ENCODE data around the gene MYL7.
A peak's percentile ranks its signal among the peaks of the same experiment; 100 is the strongest.

MYL7 gene

GRCh38 chr7:44112231-44112996 is 28.7 kb downstream of the MYL7 start:
- DNase-seq (ENCODE audit: low read depth), result no peak

- DNase-seq (ENCODE audit: low read depth), result no peak
Measured at GRCh38 chr7:44111761-44112160, 29.4 kb downstream of the MYL7 start.

GRCh38 chr7:44110719-44111635 is 30.2 kb downstream of the MYL7 start:
- DNase-seq (ENCODE audit: low read depth), result no peak

- DNase-seq (ENCODE audit: low read depth), result no peak
Measured at GRCh38 chr7:44109991-44110390, 31.1 kb downstream of the MYL7 start.

GRCh38 chr7:44108768-44109750 is 32.1 kb downstream of the MYL7 start:
- no peak for DNase-seq (ENCODE audit: low read depth)

GRCh38 chr7:44107961-44108767 is 33.0 kb downstream of the MYL7 start:
- no peak for DNase-seq (ENCODE audit: low read depth)

GRCh38 chr7:44107116-44107960 is 33.8 kb downstream of the MYL7 start:
- DNase-seq (ENCODE audit: low read depth), result no peak

- DNase-seq (ENCODE audit: low read depth), result no peak
Measured at GRCh38 chr7:44106311-44107065, 34.6 kb downstream of the MYL7 start.

GRCh38 chr7:44105832-44106231 is 35.3 kb downstream of the MYL7 start:
- DNase-seq (ENCODE audit: low read depth), result no peak

GRCh38 chr7:44104860-44105771 is 36.0 kb downstream of the MYL7 start:
- peak; percentile 71 for DNase-seq (ENCODE audit: low read depth)

- no peak for DNase-seq (ENCODE audit: low read depth)
Measured at GRCh38 chr7:44103923-44104859, 36.9 kb downstream of the MYL7 start, which contains the start of gene AEBP1. AEBP1 (plus strand) TSS chr7:44104345; CDS start chr7:44104666, 321 bp downstream.

GRCh38 chr7:44103566-44103922 is 37.6 kb downstream of the MYL7 start:
- DNase-seq (ENCODE audit: low read depth), result no peak

- no peak for DNase-seq (ENCODE audit: low read depth)
Measured at GRCh38 chr7:44102846-44103565, 38.1 kb downstream of the MYL7 start.

- peak; percentile 62 for DNase-seq (ENCODE audit: low read depth)
Measured at GRCh38 chr7:44101966-44102845, 38.9 kb downstream of the MYL7 start.

GRCh38 chr7:44101303-44101965 is 39.7 kb downstream of the MYL7 start:
- DNase-seq (ENCODE audit: low read depth), result no peak

All from HS-5 (cell line).